Heart left ventricle (tissue), 16 donors: ENCODE data around the gene MATK. TPM values are rescaled to one million over a fixed set of nuclear protein-coding genes. Genes with fewer than 3 reads are reported as not detected.

Experiments
- ATAC-seq, 4 donors: fragments of 200-7000 bp; cut with Tn5 transposase; one replicate each; pipeline ENCODE4 v1.9.1; 2020 to 2022; ENCODE audit warnings: moderate library complexity in 4 of 4, mild to moderate bottlenecking in 3 of 4, moderate number of reproducible peaks in 1 of 4
- DNase-seq, 5 donors: peaks; one replicate each; pipeline ENCODE4 v3.0.0-alpha.2; 2020
- H3K27ac ChIP-seq, 12 donors: fragments of 200-600 bp; sonication (generic) in 4 of 12; one replicate each; pipeline versions ENCODE4 v1.5.0 to v1.8.0; 2016 to 2022; ENCODE audit warnings: mild to moderate bottlenecking in 2 of 12
- H3K27me3 ChIP-seq, 9 donors: fragments of 200-600 bp; sonication (generic) in 2 of 9; one replicate each; pipeline versions ENCODE4 v1.5.1 to v1.8.0; 2016 to 2022; ENCODE audit warnings: mild to moderate bottlenecking in 3 of 9
- H3K36me3 ChIP-seq, 9 donors: fragments of 200-600 bp; sonication (generic) in 2 of 9; one replicate each; pipeline versions ENCODE4 v1.5.0 to v1.8.0; 2018 to 2022; ENCODE audit warnings: mild to moderate bottlenecking in 2 of 9
- H3K4me1 ChIP-seq, 12 donors: fragments of 200-600 bp; sonication (generic) in 4 of 12; one replicate each; pipeline versions ENCODE4 v1.5.0 to v1.8.0; 2016 to 2022; ENCODE audit warnings: mild to moderate bottlenecking in 3 of 12
- H3K4me3 ChIP-seq, 12 donors: fragments of 200-600 bp; sonication (generic) in 4 of 12; one replicate each; pipeline versions ENCODE4 v1.5.0 to v1.8.0; 2017 to 2022; ENCODE audit warnings: mild to moderate bottlenecking in 9 of 12, moderate library complexity in 4 of 12
- H3K9me3 ChIP-seq, 12 donors: fragments of 200-600 bp; sonication (generic) in 4 of 12; one replicate each; pipeline versions ENCODE4 v1.5.0 to v1.8.0; 2016 to 2022; ENCODE audit warnings: mild to moderate bottlenecking in 1 of 12
- POLR2A ChIP-seq, 2 donors: fragments of 450-650 bp; IDR thresholded peaks; one replicate each; pipeline ENCODE4 v1.6.1; 2017; ENCODE audit warnings: antibody characterized with exemption in 2 of 2, mild to moderate bottlenecking in 2 of 2, moderate library complexity in 2 of 2
- WGBS, 4 donors: extraction: QIAGEN DNeasy Blood & Tissue Kit in 2 of 4; methylation state at CpG; one replicate each; pipeline versions ENCODE4 v1.1.5 to v1.1.7; 2013 to 2018; 5-methylcytosine and 5-hydroxymethylcytosine counted together
- intact Hi-C, 10 donors: fragments of 100-400 bp; cut with DNase I; formaldehyde crosslinking; loops; one replicate each; pipeline versions ENCODE4 v1.11.1 to v1.14.2; 2022
- polyA plus RNA-seq, 2 donors: library from polyadenylated mRNA; stranded (reverse); fragments of 200-250 nt; gene quantifications; one replicate each; pipeline ENCODE4 v1.2.3, GENCODE V29; 2013
- total RNA-seq, 9 donors: library from RNA; depleted of rRNA in 2 of 9; stranded (reverse); fragments of >200 nt in 2 of 9; fragmentation: NEBNext Ultra II Directional in 3 of 9; extraction: Animal tissue kit (Norgen Biotek cat#: 25700) in 3 of 9; gene quantifications; one replicate each; pipeline versions ENCODE4 v1.1.0 to v1.2.4, GENCODE V29; 2016 to 2023
- TF ChIP-seq, protein P1 (sequence below), 12 donors: fragments of 200-600 bp; sonication (generic) in 4 of 12; IDR thresholded peaks; one replicate each; pipeline versions ENCODE4 v1.5.0 to v1.8.0; 2018 to 2022; ENCODE audit warnings: antibody characterized with exemption in 12 of 12, mild to moderate bottlenecking in 5 of 12
- donor health status: ischemic (EF 13 %, LVEDD 7.1; RV severe dilation, severe dysfunction).
- donor health status: healthy with polysubstance abuse.
- donor health status: DM: no; HTN: yes; CAD: no.
- donor health status: DM: no; HTN: no; CAD: no.
- donor health status: ischemic (EF 25% LVEDD 6.9; RV normal size, moderate dysfunction).
- donor health status: ischemic (EF 25% LVEDD 5.7; RV mildly dilated, moderate dysfunction).
- donor health status: healthy.
- donor health status: DM: yes; HTN: yes; CAD: no.
- donor health status: ischemic (EF 35%, LVEDD 5.7; RV mildly dilated, moderate dysfunction).
- donor health status: nonischemic (EF 11% LVEDD 7.7; RV severe dilation, severe dysfunction).
- donor health status: DM: yes; HTN: yes; CAD: no.
- donor health status: PGD.
- donor health status: ischemic (EF 29% LVEDD 5.4; RV normal size, mild dysfunction).
- donor health status: nonischemic (EF 23%, LVEDD 6.1; RV moderate dilation, normal function).

Gene MATK
- total and polyA plus RNA-seq, 11 donors, result 0.20 to 8.9 (median 0.70) TPM

DNA sequence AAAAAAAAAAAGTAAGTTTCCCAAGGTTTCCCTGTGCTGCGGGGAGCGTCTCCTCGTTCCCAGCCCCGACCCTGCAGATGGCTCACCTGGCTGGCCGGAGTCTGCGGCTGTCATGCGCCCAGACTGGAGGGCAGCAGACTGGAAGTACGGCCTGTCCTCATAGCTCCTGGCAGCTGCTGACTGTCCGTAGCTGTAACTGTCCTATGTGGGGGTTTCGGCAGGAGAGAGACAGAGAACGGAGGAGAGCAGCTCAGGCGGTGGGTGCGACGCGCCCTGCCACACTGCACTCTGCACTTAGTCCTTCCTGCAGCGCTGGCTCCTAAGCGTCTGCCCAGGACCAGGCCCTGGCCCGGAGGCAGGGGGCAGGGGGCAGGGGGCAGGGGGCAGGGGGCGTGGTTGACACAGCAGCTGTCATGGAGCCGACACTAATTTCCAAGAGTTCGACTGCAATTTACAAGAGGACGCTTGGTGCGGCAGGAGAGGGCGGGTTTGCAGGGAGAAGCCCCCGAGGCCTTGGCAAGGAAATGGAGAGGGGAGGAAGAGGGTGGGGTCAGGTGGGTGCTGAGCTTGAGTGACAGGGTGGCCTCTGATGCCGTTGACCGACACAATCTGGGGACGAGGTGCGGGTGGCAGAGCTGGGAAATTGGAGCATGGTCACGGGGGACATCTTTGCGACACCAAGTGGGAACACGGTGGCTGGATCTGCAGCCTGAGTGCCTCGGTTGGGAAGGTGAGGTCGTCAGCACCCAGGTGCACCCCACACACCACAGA lies 47.6 kb upstream of the MATK start:
- Histone ChIP-seq H3K4me1 (no peaks in the 10 kb centered on the region), H3K4me3 (no peak overlapping the region), H3K9me3 (no peaks in the 10 kb centered on the region), H3K27ac (no peak overlapping the region), H3K36me3 (no peaks in the 10 kb centered on the region), H3K27me3 (peaks cover 0 to 33% (median 5%) of the 10 kb centered on the region in 9 donors)
- DNase-seq (no peak), ATAC-seq (no peak)
- WGBS, 4 donors, result 61 to 65% (median 64%) methylated on average over 32 to 34 of the region's 34 CpGs
- TF ChIP-seq, protein P1, sequence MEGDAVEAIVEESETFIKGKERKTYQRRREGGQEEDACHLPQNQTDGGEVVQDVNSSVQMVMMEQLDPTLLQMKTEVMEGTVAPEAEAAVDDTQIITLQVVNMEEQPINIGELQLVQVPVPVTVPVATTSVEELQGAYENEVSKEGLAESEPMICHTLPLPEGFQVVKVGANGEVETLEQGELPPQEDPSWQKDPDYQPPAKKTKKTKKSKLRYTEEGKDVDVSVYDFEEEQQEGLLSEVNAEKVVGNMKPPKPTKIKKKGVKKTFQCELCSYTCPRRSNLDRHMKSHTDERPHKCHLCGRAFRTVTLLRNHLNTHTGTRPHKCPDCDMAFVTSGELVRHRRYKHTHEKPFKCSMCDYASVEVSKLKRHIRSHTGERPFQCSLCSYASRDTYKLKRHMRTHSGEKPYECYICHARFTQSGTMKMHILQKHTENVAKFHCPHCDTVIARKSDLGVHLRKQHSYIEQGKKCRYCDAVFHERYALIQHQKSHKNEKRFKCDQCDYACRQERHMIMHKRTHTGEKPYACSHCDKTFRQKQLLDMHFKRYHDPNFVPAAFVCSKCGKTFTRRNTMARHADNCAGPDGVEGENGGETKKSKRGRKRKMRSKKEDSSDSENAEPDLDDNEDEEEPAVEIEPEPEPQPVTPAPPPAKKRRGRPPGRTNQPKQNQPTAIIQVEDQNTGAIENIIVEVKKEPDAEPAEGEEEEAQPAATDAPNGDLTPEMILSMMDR (IDR thresholded peaks at IDR 0.05), result no peak
- TF ChIP-seq POLR2A (IDR thresholded peaks at IDR 0.05), result no peak
- intact Hi-C loops, result no loop called here

DNA sequence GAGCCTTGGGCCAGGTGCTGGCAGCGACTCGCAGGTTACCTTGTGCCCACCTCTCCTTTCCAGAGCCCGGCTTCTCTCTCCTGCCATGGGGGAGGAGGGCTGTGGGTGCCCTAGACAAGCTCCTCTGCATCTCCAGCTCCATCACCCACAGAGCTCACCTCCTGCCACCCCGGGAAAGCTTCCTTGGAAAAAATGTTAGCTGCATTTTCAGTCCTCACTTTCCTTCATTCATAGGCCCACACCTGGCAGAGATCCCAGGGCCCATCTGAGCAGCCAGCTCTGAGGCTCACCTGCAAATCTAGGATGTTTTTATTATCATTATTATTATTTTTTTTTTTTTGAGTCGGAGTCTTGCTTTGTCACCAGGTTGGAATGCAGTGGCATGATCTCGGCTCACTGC lies 45.8 kb upstream of the MATK start:
- TF ChIP-seq POLR2A (IDR thresholded peaks at IDR 0.05), result no peak
- TF ChIP-seq, protein P1 (IDR thresholded peaks at IDR 0.05), result no peak
- Histone ChIP-seq H3K36me3 (no peaks in the 10 kb centered on the region), H3K9me3 (no peaks in the 10 kb centered on the region), H3K4me3 (no peak overlapping the region), H3K4me1 (peaks cover 0 to 2% (median 0%) of the 10 kb centered on the region in 12 donors), H3K27ac (no peak overlapping the region), H3K27me3 (peaks cover 0 to 33% (median 5%) of the 10 kb centered on the region in 9 donors)
- no peak for ATAC-seq
- DNase-seq, result no peak
- 88 to 93% (median 90%) methylated on average over 4 to 6 of the region's 6 CpGs for WGBS, 4 donors
- intact Hi-C loops, result no loop called here

DNA sequence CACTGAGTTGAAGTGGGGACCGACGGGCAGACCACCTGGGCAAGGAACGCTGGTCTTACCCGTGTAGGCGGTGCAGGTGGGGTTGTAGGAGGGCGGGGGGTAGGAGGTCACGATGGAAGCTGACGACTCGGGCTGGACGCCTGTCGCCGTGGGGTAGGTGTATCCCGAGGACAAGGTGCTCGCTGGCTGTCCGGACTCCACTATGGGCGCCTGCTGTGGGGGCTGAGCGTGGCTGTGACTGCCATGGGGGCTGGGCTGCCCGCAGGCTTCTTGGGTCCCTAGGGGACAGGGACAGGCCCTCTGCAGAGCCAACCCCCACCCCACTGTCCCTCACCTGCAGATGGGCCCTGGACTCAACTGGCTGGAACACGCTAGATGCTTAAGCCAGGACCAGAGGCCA lies 45.4 kb upstream of the MATK start:
- Histone ChIP-seq H3K27me3 (peaks cover 0 to 33% (median 5%) of the 10 kb centered on the region in 9 donors), H3K9me3 (no peaks in the 10 kb centered on the region), H3K36me3 (no peaks in the 10 kb centered on the region), H3K4me3 (no peak overlapping the region), H3K4me1 (peaks cover 0 to 2% (median 0%) of the 10 kb centered on the region in 12 donors), H3K27ac (no peak overlapping the region)
- intact Hi-C loops, result no loop called here
- ATAC-seq (no peak), DNase-seq (no peak)
- 59 to 71% (median 64%) methylated on average over 9 to 19 of the region's 19 CpGs for WGBS, 4 donors
- TF ChIP-seq, protein P1 (IDR thresholded peaks at IDR 0.05), result no peak
- TF ChIP-seq POLR2A (IDR thresholded peaks at IDR 0.05), result no peak

DNA sequence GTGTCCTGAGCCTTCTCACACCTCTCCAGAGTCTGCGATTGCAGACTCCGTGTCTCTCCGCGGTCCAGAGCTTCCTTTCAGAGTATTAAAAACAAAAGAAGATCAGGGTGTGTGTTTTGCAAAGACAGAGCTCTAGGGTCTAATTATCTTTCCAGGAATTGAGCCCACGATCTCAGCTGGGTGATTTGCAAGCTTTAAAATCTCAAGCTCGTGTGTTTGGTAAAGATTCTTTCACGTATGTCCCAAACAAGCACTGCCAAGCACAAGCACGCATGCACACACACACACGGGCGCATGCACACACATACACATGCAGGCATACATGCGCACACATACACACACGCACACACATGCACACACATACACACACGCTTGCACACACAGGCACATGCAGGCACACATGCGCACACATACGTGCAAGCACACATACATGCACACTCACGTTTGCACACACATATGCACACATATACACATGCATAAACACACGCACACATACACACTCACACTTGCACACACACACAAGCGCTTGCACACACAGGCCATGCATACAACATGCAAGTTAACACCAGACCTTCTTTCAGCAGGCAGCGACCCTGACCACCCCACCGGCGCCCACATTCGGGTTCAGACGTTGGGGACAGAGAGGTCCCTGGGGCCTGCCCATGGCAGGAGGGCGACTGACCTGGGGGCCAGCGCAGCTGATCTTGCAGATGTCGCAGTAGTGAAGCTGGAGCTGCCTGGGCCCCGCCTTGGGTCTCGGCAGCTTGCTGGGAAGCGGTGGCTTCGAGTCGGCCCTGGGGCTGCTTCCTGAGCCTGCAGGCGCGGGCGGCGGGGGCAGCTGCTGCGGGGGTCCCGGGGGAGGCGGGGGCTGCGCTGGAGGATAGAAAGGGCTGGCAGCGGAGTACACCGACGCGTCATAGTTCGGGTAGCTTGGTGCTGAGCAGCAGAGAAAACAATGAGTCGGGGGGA lies 44.7 kb upstream of the MATK start:
- H3K9me3 ChIP-seq, result no peaks in the 10 kb centered on the region
- no peak overlapping the region for H3K4me3 ChIP-seq
- no peaks in the 10 kb centered on the region for H3K36me3 ChIP-seq
- WGBS, 4 donors, result 47 to 64% (median 52%) methylated on average over 45 of the region's 45 CpGs
- DNase-seq, result no peak
- TF ChIP-seq, protein P1 (IDR thresholded peaks at IDR 0.05), result no peak
- no peak for TF ChIP-seq POLR2A (IDR thresholded peaks at IDR 0.05)
- ATAC-seq, result no peak
- H3K27me3 ChIP-seq, result peaks cover 0 to 33% (median 5%) of the 10 kb centered on the region in 9 donors
- H3K4me1 ChIP-seq, result peaks cover 0 to 2% (median 0%) of the 10 kb centered on the region in 12 donors
- H3K27ac ChIP-seq, result no peak overlapping the region
- intact Hi-C loops, result no loop called here
